WTC11 (cell line): ENCODE results near the gene AK2. TPM values are rescaled to one million over a fixed set of nuclear protein-coding genes. Genes with fewer than 3 reads are reported as not detected.

Source experiments
- ATAC-seq: fragments of 200-7000 bp; cut with Tn5 transposase; 2 replicates; pipeline ENCODE4 v1.10.0; 2021; ENCODE audit warnings: mild to moderate bottlenecking, moderate library complexity
- CTCF ChIA-PET: fragments of 300-600 bp; sonication (Branson Sonifier 250); formaldehyde crosslinking; loops from one replicate; lab custom pipeline; 2021; ENCODE audit warnings: antibody characterized with exemption; lab: Charles Lee
- POLR2A ChIA-PET: fragments of 350-600 bp; sonication (Branson Sonifier 250); formaldehyde crosslinking; loops from one replicate; lab custom pipeline; 2021; ENCODE audit warnings: antibody characterized with exemption; lab: Charles Lee
- DNase-seq: peaks from one replicate; pipeline ENCODE4 v3.0.0; 2021; ENCODE audit warnings: low spot score
- H3K27ac Mint-ChIP-seq: 2 replicates; pipeline ENCODE4 v1.8.0; 2021; ENCODE audit warnings: mixed read lengths
- H3K27me3 Mint-ChIP-seq: 2 replicates; pipeline ENCODE4 v1.8.0; 2021; ENCODE audit warnings: low read depth, mild to moderate bottlenecking, moderate library complexity, mixed read lengths
- H3K36me3 Mint-ChIP-seq: 2 replicates; pipeline ENCODE4 v1.8.0; 2021; ENCODE audit warnings: mixed read lengths
- H3K4me1 Mint-ChIP-seq: 2 replicates; pipeline ENCODE4 v1.8.0; 2022; ENCODE audit warnings: mixed read lengths
- H3K4me3 Mint-ChIP-seq: 2 replicates; pipeline ENCODE4 v1.8.0; 2021; ENCODE audit warnings: mild to moderate bottlenecking, moderate library complexity, mixed read lengths
- H3K9me3 Mint-ChIP-seq: 2 replicates; pipeline ENCODE4 v1.8.0; 2021; ENCODE audit warnings: mixed read lengths
- AFF4 ChIP-seq: sonication (generic); formaldehyde crosslinking; IDR thresholded peaks from 2 replicates; pipeline ENCODE4 v1.8.1; 2023; ENCODE audit warnings: mild to moderate bottlenecking, missing genetic modification reagents, borderline replicate concordance
- ATF6 ChIP-seq: sonication (generic); formaldehyde crosslinking; IDR thresholded peaks from 2 replicates; pipeline ENCODE4 v1.8.1; 2023; ENCODE audit warnings: mild to moderate bottlenecking, missing genetic modification reagents
- CTCF ChIP-seq: fragments of 200-600 bp; IDR thresholded peaks from 2 replicates; pipeline ENCODE4 v1.8.0; 2022; ENCODE audit warnings: antibody characterized with exemption
- ERG ChIP-seq: fragments of 250-450 bp; sonication (Bioruptor Pico); IDR thresholded peaks from 2 replicates; pipeline ENCODE4 v1.8.0; 2021; ENCODE audit warnings: mild to moderate bottlenecking
- GABPB1 ChIP-seq: sonication (generic); formaldehyde crosslinking; IDR thresholded peaks from 2 replicates; pipeline ENCODE4 v1.8.1; 2023; ENCODE audit warnings: mild to moderate bottlenecking, missing genetic modification reagents
- MLX ChIP-seq: sonication (generic); formaldehyde crosslinking; IDR thresholded peaks from 2 replicates; pipeline ENCODE4 v1.8.1; 2023; ENCODE audit warnings: mild to moderate bottlenecking, missing genetic modification reagents, moderate library complexity
- PRRX2 ChIP-seq: fragments of 250-450 bp; sonication (Bioruptor Pico); IDR thresholded peaks from 2 replicates; pipeline ENCODE4 v1.8.0; 2021; ENCODE audit warnings: mild to moderate bottlenecking
- SMAD3 ChIP-seq: sonication (generic); formaldehyde crosslinking; IDR thresholded peaks from 2 replicates; pipeline ENCODE4 v1.8.0; 2022; ENCODE audit warnings: missing genetic modification reagents, mild to moderate bottlenecking, borderline replicate concordance
- SMAD4 ChIP-seq: sonication (generic); formaldehyde crosslinking; IDR thresholded peaks from 2 replicates; pipeline ENCODE4 v1.8.0; 2022; ENCODE audit warnings: mild to moderate bottlenecking, missing genetic modification reagents
- SOX15 ChIP-seq: fragments of 250-450 bp; sonication (Bioruptor Pico); IDR thresholded peaks from 2 replicates; pipeline ENCODE4 v1.9.0; 2021; ENCODE audit warnings: mild to moderate bottlenecking
- TCF7 ChIP-seq: sonication (generic); formaldehyde crosslinking; IDR thresholded peaks from 2 replicates; pipeline ENCODE4 v1.8.0; 2022; ENCODE audit warnings: mild to moderate bottlenecking, low read depth, missing genetic modification reagents, moderate library complexity
- ZBTB21 ChIP-seq: sonication (generic); formaldehyde crosslinking; IDR thresholded peaks from 2 replicates; pipeline ENCODE4 v1.8.1; 2023; ENCODE audit warnings: mild to moderate bottlenecking, missing genetic modification reagents, borderline replicate concordance
- ZNF281 ChIP-seq: sonication (generic); formaldehyde crosslinking; IDR thresholded peaks from 2 replicates; pipeline ENCODE4 v1.8.0; 2023; ENCODE audit warnings: mild to moderate bottlenecking, missing genetic modification reagents
- total RNA-seq: library from RNA; stranded (reverse); gene quantifications from 3 replicates; pipeline ENCODE4 v1.2.3, GENCODE V29; 2021

The AK2 gene
- total RNA-seq, 1 experiment from 2014 or later = 124 TPM

- TF ChIP-seq ATF6 (CRISPR knock-in tag) = no peak
- TF ChIP-seq SMAD4 (CRISPR knock-in tag) = no peak
- TF ChIP-seq SOX15 (CRISPR knock-in tag) = no peak
- TF ChIP-seq AFF4 (CRISPR knock-in tag) = no peak
- TF ChIP-seq PRRX2 (CRISPR knock-in tag) = no peak
- no peak for TF ChIP-seq ZNF281 (CRISPR knock-in tag)
- no peak for TF ChIP-seq SMAD3
- TF ChIP-seq, all 79 proteins: peak for 0
Observed at GRCh38 chr1:33056426-33056825, 19.7 kb upstream of the AK2 start (continued).

GRCh38 chr1:33055210-33056008, 18.7 kb upstream of the AK2 start:
- ATAC-seq (peak; percentile 81), DNase-seq (peak; percentile 61)
- ChIA-PET CTCF (interaction anchor here (0.7 to 4.5 kb wide), 22 partner anchors 10 to 177 kb away, joined by 3 to 34 read pairs (median 4); partner anchors contain the start of gene RNF19B), POLR2A (no interaction called here)
- no peak overlapping the region for H3K4me3 Mint-ChIP-seq
- H3K4me1 Mint-ChIP-seq = no peaks in the 10 kb centered on the region
- peaks cover 13% of the 10 kb centered on the region for H3K9me3 Mint-ChIP-seq
- H3K36me3 Mint-ChIP-seq = peaks cover 7% of the 10 kb centered on the region
- peaks cover 9% of the 10 kb centered on the region for H3K27me3 Mint-ChIP-seq
- H3K27ac Mint-ChIP-seq = no peak overlapping the region
- TF ChIP-seq GABPB1 (peak; percentile 55; the same call in 1 of the 2 replicates), ZBTB21 (CRISPR knock-in tag) (no peak), CTCF (peak; percentile 57), MLX (CRISPR knock-in tag) (peak; percentile 40; the same call in 1 of the 2 replicates), TCF7 (CRISPR knock-in tag) (no peak), ERG (CRISPR knock-in tag) (no peak)
- TF ChIP-seq, all 79 proteins: peak for 3
